GM19324 (cell line): Measurements from ENCODE around the gene GOLGA5.
A peak's percentile ranks its signal among the peaks of the same experiment; 100 is the strongest.
"Not testable (repeated sequence)": the region's sequence is repeated elsewhere in the genome, so short reads cannot be mapped to it uniquely, and the experiment has no call there.

Experiments used
- ATAC-seq: cut with Tn5 transposase; IDR thresholded peaks from one replicate; pipeline ENCODE4 v1.9.1; 2021; ENCODE audit warnings: mild to moderate bottlenecking, moderate library complexity; ENCODE audit not compliant: unreplicated experiment, low FRiP score

GOLGA5 gene

DNA sequence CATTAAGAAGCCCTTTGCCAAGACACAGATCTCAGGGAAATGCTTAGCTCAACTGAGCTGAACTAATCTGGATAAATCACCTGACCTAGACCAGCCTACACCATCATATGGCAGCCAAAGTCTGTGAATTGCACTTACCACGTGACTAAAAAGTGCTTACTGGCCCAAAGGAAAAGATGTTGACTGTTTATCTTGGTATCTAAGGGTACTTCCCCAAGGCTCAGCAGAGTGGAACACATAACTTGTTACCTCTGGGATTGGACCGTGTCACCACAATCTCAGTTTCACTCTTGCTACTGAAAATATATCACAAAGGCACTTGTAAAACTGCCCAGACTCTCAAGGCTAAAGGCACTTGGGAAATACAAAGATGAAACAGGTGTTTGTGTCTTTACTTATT is 18.8 kb upstream of the GOLGA5 start:
- peak; percentile 92 for ATAC-seq

DNA sequence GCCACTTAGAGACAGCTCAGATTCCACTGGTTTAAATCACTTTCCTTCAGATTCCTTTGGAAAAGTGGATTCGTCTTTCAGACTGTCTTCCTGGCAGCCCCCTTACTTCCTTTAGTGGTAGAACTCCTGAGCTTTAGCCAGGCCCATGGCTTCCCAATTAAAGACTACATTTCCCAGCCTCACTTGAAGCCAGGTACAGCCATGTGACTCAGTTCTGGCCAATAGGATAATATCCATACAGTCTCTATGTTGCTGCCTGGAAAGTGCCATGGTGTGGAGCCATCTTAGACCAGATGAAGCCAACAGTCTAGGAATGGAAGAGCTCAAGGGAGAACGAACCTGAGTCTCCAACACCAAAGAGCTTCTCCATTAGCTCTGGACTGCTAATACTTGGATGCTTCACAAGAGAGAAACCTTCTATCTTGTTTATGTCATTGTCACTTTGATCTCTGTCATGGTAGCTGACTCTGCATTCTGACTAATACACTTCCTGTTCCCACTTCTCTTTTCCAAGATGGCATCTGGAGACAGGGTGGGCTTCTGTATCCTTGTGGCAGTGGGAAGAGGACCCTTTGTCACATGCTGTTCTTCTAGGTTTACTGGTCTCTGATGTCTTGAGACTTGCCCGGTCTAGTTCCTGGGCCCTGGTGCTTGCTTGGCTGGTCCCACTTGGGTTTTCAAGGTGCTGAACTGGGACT is 15.1 kb upstream of the GOLGA5 start:
- not testable (repeated sequence) for ATAC-seq

DNA sequence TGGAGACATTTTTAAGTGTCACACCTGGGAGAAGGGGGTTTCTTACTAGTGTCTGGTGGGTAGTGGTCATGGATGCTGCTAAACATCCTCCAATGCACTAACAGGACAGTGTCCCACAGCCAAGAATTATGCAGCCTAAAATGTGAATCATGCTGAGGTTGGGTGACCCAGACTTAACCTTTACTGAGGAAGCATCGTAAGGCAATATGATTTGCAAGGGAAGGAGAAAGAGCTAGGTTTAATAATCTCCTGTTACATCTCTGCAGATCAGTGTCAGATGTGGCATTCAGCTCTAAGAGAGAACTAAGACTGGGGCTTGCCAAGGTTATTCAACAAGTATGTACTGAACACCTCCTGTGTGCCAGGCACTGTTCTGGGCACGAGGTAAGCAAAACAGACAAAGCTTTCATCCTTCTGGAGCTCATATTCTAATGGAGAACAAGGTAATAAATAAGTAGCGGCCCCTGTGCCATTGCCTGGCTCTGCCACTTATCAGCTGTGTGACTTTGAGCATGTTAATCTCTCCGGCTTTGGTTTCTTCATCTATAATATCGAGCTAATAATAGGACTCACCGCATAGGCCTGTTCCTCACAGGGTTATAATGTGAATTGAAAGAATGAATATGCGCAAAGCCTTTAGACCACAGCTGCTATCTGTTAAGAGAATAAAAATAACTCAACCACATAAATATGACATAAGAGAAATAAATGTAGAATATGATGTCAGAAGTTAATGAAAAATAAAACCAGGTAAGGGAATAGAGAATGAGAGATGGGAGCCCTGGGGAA is 13.5 kb upstream of the GOLGA5 start:
- ATAC-seq, result no peak

DNA sequence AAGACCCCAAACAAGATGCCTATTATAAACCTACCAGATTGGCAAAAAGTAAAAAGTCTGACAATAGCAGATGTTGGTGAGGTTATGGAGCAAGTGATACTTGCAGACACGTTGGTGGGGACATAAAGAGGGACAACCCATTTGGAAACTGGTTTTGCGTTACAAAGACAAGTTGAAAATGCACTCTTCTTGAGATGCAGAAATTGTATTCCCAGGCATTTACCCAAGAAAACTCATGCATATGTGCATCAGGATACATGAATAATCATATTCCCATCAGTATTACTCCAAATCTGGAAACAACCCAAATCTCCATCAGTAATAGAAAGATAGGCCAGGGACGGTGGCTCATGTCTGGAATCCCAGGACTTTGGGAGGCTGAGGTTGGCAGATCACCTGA is 12.8 kb upstream of the GOLGA5 start:
- no peak for ATAC-seq

DNA sequence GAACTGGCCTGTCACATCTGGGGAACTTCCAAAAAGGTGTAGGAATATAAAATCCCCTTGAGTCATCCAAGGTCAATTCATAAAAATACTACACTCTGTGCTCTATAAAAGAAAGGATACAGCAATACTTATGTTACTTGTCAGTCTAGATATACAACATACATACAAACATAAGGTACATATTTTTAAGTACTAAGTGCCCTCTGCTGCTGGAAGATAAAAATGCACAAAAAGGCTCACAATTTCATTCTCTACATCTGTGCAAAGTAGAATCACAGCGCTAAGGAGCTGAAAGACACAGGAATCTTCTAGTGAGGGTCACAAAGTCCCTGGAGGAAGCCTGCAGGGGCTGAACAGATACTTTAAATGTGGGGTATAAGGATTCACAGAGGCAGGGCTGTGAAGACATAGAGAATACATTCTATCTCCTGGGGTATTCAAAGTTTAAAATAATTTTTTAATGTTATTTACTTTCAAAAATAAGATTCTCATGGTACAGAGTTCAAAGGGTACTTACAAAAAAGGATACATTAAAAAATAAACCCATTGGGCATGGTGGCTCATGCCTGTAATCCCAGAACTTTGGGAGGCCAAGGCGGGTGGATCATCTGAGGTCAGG is 10.2 kb upstream of the GOLGA5 start:
- ATAC-seq, result no peak

DNA sequence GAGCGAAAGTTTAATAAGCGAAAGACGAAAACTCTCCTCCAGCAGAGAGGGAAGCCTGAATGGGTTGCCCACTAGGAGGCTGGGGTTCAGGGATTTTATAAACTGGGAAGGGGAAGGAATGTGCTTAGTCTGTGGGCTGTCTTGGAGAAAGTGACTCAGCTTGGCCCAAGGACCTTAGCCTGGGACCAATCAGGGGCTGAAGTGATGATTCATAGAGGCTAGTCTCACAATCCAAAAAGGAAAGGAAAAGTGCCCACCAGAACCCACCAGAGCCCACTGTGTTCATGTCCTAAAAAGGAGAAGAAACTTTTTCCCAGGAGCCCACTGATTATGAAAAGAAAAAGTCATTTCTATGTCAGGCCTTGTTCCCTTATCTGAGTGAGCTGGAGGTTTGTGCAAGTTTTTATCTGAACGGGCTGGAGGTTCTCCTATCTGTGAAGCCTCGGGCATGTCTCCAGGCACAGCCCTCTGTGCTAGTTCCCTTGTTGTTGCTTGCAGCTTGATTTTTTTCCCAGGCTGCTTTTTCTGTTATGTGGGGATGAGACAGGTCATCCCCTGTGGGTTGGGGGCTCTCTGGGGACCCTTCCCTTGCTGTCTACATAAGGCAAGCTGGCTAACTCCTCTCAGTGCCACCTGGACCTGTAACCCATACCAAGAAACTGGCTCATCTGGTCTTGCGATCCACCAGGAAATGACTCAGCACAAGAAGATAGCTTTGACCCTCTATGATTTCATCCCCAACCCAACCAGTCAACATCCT is 8.3 kb upstream of the GOLGA5 start:
- ATAC-seq, result no peak

DNA sequence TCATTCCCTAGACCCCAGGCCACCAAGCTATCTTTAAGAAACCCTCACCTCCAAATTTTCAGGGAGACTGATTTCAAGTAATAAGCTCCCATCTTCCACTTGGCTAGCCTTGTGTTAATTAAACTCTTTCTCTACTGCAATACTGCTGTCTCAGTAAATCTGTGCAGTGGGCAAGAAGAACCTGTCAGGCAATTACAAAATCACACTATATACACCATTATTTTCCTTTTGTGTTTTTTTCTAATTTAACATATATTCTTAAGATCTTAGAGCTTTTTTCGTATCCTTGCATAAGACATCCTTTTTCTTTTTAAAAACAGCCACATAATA is 7.7 kb upstream of the GOLGA5 start:
- no peak for ATAC-seq

DNA sequence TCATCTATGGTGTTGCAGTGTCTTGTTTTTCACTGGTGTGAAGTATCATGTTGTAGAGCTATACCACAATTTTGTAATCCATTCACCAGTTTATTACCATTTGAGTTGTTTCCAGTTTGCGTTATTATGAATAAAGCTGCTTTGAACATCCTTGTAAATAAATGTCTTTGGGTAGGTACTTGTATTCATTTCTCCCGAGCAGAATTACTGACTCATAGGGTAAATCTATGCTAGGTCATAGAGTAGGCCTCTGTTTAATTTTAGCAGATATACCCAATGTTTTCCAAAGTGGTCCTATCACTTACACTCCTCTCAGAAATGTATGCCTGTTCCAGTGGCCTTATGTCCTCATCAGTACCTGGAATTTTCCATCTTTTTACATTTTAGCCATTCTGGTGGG is 6.6 kb upstream of the GOLGA5 start:
- no peak for ATAC-seq

DNA sequence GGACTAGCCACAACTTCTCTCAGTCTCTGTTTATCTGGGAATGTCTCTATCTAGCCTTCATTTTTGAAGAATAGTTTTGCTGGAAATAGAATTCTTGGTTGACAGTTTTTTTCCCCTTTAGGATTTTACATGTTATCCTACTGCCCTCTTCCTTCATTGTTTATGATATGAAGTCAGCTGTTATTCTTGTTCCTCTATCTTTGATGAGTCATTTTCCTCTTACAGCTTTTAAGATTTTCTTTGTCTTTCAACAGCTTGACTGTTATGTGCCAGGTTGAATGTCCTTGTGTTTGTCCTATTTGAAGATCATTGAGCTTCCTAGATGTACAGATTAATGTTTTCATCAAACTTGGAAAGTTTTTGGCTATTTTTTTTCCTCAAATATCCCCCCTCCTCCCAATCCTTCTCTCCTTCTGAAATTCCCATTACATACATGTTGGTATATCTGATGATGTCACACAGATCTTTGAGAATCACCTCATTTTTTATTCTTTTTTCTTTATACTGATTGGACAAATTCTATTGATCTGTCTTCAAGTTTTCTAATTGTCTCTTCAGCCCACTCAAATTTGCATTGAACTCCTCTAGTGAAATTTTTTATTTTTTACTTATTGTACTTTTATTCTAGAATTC is 4.5 kb upstream of the GOLGA5 start:
- ATAC-seq, result no peak

DNA sequence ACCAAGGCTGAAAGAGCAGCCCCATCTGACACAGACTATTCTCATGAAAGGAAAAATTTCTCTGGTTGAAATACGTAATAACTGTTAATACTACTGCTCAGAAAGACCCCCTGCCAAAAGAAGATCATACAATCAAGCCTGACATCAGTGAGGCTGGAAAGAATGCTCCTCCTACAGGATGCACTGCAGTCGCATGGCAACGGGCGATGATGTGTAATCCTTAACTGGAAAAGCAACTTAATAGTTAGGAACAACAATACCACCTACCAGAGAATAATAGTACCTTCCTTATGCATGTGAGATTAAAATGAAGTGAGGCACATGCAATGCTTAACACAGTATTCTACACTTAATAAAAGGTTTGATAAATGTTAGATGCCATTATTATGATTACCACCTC is 1.2 kb upstream of the GOLGA5 start:
- ATAC-seq, result no peak

DNA sequence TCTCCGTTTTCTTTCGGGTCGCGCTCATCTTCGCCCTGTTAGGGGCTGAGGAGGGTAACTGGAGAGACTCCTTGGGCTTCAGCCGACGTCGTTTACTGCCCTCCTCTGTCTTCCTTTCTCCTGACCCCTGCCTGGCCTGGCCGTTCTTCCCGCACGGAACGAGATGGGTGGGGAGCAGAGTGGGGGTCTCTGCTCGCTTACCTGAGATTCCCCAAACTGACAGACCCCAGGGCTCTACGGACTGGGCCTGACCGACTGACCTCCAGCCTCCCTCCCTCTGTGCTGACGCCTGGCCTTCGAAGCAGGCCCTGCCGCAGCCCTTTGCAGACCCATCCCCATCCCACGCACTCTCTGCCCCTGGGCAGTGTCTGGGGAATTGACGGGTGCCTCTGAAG is 439 bp downstream of the GOLGA5 start:
- no peak for ATAC-seq

DNA sequence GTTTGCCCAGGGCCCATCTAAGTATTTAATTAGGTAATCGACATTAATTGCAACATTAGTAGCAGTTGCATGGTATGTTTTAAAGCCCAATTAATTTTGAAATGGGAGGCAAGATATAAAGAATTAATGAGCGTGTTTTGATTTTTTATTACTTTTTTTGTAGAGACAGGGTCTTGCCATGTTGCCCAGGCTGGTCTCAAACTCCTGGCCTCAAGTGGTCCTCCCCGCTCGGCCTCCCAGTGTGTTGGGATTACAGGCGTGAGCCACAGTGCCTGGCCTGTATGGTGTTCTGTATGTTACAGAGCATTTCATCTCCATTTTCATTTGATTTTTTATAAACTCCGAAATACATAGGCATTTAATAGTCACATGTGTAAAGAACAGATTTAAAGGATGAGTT is 856 bp downstream of the GOLGA5 start:
- ATAC-seq, result no peak

DNA sequence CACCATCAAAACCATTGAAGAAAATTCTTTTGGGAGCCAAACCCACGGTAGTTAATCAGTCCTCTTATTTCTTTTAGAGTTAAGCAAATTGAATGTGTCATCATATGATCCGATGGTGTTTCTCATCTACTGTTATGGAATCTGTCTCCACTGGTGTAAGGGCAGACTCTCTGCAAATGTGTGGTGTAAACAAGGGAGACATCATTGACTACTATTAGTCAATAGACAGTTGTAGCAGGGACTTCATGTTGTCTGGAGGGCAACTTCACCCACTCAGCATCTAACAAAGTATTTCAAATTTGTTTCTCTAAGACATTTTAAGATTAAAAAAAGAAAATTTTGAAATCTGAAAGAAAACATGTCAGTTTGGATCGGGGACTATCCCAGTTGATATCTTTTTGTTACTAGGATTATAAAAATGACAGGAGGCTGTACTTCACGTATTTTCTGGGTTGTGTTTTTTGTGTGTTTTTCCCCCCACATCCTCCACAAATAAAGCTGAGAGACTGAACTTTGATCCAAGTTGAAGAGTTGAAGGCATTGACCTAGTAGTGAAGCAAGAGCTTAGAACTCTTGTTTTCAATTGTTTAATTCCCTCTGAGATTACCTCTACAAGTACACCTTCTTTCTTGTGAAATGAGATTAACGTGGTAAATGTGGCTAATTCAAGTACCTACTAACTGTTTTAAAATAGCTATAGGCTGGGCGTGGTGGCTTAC is 4.0 kb downstream of the GOLGA5 start:
- ATAC-seq, result no peak

DNA sequence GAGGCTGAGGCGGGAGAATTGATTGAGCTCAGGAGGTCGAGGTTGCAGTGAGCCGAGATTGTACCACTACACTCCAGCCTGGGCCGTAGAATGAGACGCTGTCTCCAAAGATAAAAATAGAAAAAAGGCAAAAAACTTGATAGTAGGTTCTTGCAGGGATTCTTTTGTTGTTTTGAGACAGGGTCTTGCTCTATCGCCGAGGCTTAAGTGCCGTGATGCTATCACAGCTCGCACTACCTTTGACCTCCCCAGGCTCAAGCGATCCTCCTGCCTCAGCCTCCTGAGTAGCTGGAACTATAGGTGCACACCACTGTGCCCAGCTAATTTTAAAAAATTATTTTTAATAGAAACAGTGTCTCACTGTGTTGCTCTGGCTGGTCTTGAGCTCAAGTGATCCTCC is 4.7 kb downstream of the GOLGA5 start:
- ATAC-seq, result no peak

DNA sequence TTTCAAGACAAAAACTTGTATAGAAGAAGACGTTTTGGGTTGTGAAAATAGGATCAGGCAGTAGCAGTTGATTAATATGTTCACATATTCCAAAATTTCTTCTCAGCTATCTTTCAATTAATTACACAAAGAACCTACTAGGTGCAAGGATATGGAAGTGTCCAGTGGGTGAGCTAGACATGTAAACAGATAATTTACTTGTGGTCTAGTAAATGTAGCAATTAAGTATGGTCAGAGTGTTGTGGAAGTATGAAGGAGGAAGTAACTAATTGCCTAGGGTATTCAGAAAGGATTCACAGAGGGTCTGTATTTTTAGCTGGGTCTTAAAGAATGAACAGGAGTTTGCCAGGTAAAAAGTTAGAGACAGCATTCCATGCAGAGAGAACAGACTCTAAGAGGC is 5.9 kb downstream of the GOLGA5 start:
- no peak for ATAC-seq

DNA sequence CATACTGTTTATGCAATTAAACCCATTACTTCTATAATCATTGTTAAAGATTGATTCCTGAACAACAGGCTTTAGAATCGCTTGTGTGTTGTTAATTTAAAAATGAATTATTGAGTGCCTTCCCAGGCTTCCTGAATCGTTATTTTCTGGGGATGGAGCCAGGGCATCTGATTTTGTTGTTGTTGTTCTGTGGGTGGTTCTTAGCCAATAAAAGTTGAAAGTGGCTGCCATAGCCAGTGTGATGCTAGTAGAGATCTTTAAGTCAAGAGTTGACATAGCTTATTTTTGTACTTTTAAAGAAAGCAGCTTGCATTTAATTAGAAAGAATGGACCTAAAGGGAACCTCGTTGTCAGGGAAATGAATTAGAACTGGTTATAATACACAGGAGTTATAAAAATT is 6.4 kb downstream of the GOLGA5 start:
- ATAC-seq, result no peak

DNA sequence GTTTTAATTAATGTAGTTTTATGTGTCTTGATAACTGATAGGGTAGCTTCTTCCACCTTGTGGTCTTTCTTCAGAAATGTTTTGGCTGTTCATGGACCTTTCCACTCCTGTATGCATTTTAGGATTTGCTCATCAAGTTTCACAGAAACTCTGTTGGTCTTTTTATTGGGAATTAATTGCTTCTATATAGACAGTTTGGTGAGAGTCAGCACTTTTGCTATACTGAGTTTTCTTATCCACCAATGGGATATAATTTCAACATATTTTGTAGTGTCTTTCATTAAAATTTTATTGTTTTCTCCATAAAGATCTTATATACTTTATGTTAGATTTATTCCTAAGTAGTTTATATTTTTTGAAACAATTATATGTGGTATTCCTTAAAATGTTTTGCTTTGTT is 7.8 kb downstream of the GOLGA5 start:
- ATAC-seq, result no peak

DNA sequence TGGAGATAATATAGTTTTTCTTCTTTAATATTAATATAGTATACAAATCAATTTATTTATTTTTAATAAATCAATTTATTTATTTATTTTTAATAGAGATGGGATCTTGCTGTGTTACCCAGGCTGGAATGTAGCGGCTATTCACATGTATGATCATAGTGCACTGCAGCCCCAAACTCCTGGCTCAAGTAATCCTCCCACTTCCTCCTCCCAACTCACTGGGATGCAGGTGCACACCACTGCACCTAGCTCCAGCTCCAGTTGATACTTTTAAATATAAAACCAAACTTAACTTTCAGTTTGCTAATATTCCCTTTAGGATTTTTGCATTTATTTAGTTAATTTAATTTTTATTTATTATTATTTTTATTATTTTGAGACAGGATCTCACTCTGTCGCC is 8.6 kb downstream of the GOLGA5 start:
- no peak for ATAC-seq

DNA sequence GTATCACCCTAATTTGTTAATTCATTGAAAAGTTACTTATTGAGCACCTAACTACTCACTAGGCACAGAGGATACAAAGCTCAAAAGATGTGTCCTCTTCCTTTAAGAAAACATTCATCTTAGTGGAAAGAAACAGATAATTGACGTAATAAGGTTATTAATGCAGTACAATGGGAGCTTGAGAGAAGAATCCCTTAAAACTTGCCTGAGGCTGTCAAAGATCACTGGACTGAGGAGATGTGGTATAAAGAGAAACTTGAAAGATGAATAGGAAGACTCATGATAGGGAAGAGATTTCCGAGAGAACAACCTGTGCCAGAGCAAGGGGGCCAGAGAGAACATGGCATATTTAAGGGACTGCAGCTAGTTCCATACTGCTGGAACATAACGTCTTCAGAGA is 19.1 kb downstream of the GOLGA5 start:
- ATAC-seq, result no peak

DNA sequence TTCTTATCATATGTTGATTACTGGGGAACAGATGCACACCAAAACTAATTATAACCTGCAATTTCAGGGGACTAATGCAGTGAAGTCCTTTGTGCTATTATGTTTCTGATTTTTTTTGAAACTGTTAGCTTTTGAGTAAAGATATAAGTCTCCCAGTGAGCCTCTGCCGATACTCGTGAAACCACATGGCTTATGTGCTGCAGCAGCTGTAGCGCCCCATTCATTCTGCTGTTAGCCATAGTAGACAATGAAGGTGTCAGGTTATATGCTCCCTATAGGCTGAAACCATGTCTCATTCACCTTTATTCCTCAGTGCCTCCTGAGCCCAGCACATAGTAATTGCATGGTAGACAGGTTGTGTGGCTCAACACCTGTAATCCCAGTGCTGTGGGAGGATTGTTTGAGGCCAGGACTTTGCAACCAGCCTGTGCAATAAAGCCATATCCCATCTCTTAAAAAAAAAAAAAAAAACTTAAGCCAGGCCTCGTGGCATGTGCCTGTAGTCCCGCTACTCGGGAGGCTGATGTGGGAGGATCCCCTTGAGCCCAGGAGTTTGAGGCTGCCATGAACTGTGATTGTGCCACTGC is 25.0 kb downstream of the GOLGA5 start:
- no peak for ATAC-seq
